Activated B cell treated with CpG ODN at 0.5 μM for 24 hours (primary cell): ENCODE measurements around the gene ZNF536. TPM values are rescaled to one million over a fixed set of nuclear protein-coding genes. Genes with fewer than 3 reads are reported as not detected.

Experiments
- ATAC-seq: fragments of 200-7000 bp; cut with Tn5 transposase; one replicate; pipeline ENCODE4 v1.10.0; 2021; ENCODE audit warnings: low read depth, mild to moderate bottlenecking, moderate library complexity
- CTCF ChIA-PET: fragments of 350-600 bp; sonication (Branson Sonifier 250); formaldehyde crosslinking; loops from one replicate; lab custom pipeline; 2021; ENCODE audit warnings: antibody characterized with exemption; lab: Charles Lee
- POLR2A ChIA-PET: fragments of 350-600 bp; sonication (Branson Sonifier 250); formaldehyde crosslinking; loops from one replicate; lab custom pipeline; 2021; ENCODE audit warnings: antibody characterized with exemption; lab: Charles Lee
- DNase-seq: peaks from one replicate; pipeline ENCODE4 v3.0.0; 2022
- H3K27ac Mint-ChIP-seq: one replicate; pipeline ENCODE4 v1.8.0; 2020; ENCODE audit warnings: mixed read lengths
- H3K27me3 Mint-ChIP-seq: one replicate; pipeline ENCODE4 v1.8.0; 2021; ENCODE audit warnings: mixed read lengths
- H3K36me3 Mint-ChIP-seq: one replicate; pipeline ENCODE4 v1.8.0; 2021; ENCODE audit warnings: low read depth, mixed read lengths
- H3K4me1 Mint-ChIP-seq: one replicate; pipeline ENCODE4 v1.8.0; 2021; ENCODE audit warnings: mixed read lengths
- H3K4me3 Mint-ChIP-seq: one replicate; pipeline ENCODE4 v1.8.0; 2020; ENCODE audit warnings: mild to moderate bottlenecking, mixed read lengths
- H3K9me3 Mint-ChIP-seq: one replicate; pipeline ENCODE4 v1.8.0; 2020; ENCODE audit warnings: mixed read lengths
- intact Hi-C: fragments of 100-400 bp; cut with micrococcal nuclease; formaldehyde crosslinking; loops from one replicate; pipeline ENCODE4 v1.15.1; 2024
- total RNA-seq: library from RNA; stranded (reverse); gene quantifications from 2 replicates; pipeline ENCODE4 v1.2.3, GENCODE V29; 2022
- TF ChIP-seq, protein P1 (sequence below): fragments of 200-600 bp; IDR thresholded peaks from one replicate; pipeline ENCODE4 v1.8.0; 2022; ENCODE audit warnings: antibody characterized with exemption, mild to moderate bottlenecking

The ZNF536 gene
- total RNA-seq, 1 donor from 2014 or later = not detected

DNA sequence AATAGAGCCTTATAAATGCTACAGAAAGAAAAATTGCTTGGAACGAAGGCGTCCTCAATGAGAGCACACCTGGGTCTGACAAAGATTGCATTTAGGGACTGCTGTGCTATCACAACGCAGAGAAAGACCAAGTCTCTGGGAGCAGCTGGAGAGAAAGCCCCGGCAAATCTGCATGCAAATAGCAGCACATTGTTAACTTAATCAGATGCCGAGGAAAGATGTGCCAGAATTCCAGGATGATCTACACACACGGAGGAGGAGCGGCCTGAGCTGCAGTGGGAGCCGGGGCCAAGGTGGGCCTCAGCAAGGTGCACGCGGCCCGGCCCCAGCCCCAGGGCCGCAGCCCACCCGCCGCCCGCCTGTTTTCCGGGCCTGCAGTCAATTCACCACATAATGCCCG lies 1.4 kb downstream of the ZNF536 start:
- TF ChIP-seq, protein P1, sequence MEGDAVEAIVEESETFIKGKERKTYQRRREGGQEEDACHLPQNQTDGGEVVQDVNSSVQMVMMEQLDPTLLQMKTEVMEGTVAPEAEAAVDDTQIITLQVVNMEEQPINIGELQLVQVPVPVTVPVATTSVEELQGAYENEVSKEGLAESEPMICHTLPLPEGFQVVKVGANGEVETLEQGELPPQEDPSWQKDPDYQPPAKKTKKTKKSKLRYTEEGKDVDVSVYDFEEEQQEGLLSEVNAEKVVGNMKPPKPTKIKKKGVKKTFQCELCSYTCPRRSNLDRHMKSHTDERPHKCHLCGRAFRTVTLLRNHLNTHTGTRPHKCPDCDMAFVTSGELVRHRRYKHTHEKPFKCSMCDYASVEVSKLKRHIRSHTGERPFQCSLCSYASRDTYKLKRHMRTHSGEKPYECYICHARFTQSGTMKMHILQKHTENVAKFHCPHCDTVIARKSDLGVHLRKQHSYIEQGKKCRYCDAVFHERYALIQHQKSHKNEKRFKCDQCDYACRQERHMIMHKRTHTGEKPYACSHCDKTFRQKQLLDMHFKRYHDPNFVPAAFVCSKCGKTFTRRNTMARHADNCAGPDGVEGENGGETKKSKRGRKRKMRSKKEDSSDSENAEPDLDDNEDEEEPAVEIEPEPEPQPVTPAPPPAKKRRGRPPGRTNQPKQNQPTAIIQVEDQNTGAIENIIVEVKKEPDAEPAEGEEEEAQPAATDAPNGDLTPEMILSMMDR = no peak
- Mint-ChIP-seq H3K9me3 (no peaks in the 10 kb centered on the region), H3K36me3 (no peaks in the 10 kb centered on the region), H3K27me3 (peaks cover 21% of the 10 kb centered on the region), H3K27ac (no peak overlapping the region), H3K4me1 (no peaks in the 10 kb centered on the region), H3K4me3 (no peak overlapping the region)
- DNase-seq = no peak
- ATAC-seq = no peak
- intact Hi-C loops = no loop called here
- ChIA-PET CTCF (no interaction called here), POLR2A (no interaction called here)

DNA sequence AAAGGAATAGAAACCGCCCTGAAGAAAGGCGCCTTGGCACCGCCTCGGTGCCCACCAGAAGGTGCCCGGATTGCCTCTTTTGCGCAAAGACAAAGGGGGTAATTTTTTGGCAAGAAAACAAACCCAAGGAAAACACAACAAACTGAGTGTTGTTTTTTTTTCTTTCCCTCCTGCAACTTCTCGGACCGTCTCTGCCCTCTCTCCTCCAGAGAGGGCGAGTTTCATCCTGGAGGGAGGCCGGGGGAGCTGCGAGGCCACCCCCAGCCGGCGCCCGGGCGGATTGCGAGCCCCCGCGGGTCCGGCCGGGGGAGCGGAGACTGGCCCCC lies 2.3 kb downstream of the ZNF536 start:
- no peaks in the 10 kb centered on the region for H3K36me3 Mint-ChIP-seq
- CTCF ChIA-PET = no interaction called here

DNA sequence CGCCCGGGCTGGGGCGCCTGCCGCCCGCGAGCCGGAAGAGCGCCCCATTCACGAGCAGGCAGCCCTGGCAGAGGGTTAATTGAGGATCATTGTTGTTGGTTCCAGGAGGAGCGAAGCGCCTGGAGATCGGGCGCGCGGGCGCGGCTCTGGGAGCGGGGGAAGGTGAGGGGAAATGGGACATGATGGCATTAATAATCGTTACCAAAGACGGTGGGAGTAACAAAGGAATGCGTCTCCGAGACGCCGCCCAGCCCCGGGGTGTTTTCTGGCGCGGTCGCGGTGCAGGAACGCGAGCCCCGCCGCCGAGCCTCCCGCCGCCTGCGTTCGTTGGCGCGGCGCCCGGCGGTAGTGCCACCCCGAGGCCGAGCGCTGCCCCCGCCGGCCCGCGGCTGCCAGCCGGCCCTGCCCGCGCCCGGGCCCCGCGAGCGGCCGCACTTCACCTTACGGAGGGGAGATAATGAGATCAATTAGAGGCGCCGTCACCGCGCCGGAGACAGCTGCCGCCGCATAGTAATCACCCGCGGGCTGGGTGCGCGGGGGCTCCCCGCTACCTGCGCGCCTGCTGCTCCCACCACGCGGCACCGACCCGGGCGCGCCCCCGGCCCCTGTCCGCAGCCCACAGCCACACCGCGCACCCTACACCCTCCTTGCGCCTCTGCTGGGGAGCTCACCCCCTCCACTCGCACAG lies 2.8 kb downstream of the ZNF536 start:
- Mint-ChIP-seq H3K9me3 (no peaks in the 10 kb centered on the region), H3K4me1 (no peaks in the 10 kb centered on the region), H3K27ac (no peak overlapping the region), H3K4me3 (no peak overlapping the region), H3K36me3 (no peaks in the 10 kb centered on the region), H3K27me3 (peaks cover 21% of the 10 kb centered on the region)
- ATAC-seq = no peak
- no peak for DNase-seq
- ChIA-PET POLR2A (no interaction called here), CTCF (no interaction called here)
- TF ChIP-seq, protein P1 = no peak
- intact Hi-C loops = no loop called here

More for the DNA sequence above, 2.3 kb downstream of the ZNF536 start:
- no peak for ATAC-seq
- H3K4me3 Mint-ChIP-seq = no peak overlapping the region
- intact Hi-C loops = no loop called here
- no peak overlapping the region for H3K27ac Mint-ChIP-seq
- peaks cover 21% of the 10 kb centered on the region for H3K27me3 Mint-ChIP-seq
- no peaks in the 10 kb centered on the region for H3K4me1 Mint-ChIP-seq
- no peaks in the 10 kb centered on the region for H3K9me3 Mint-ChIP-seq
- TF ChIP-seq, protein P1 = no peak
- POLR2A ChIA-PET = no interaction called here
- DNase-seq = no peak

DNA sequence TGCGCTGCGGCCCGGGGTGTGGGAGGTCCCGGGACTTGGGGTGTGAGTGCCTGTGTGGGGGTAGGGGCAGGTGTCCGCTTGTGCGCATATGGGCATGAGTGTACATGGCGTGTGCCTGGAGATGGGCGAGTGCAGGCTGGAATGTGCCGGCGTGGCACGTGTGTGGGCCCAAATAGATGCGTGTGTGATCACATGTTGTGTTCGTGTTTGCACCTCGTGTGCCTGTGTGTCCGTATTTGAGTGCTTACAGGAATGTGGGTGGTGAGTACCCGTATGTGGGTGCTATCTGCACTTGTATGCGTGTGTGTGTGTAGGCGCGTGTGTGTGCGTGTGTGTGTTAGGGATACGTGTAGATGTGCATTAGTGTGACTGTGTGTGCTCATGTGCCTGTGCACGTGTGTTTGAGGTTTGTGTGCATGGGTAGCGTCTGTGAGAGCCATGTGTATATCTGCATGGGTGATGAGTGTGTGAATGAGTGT lies 3.4 kb downstream of the ZNF536 start:
- POLR2A ChIA-PET = no interaction called here
- Mint-ChIP-seq H3K9me3 (no peaks in the 10 kb centered on the region), H3K27me3 (peaks cover 20% of the 10 kb centered on the region)

DNA sequence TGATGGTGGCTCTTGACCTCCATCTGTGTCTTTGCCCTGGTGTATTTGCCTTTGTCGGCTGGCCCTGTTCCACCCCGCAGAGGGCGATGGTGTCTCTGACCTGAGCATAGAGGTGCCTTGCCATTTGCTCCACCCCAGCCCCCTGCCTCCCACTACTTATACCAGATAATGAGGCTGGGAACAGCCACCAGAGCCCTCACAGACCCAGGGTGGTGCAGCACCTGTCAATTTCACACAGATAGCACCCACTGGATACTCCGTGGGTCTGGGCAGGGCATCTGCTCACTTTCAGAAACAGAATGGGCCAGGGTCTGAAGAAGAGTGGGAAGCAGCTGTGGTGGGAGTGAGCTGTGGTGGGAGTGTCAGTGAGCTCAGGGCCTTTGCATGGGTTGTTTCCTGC lies 4.1 kb downstream of the ZNF536 start:
- no peak for DNase-seq

More for the DNA sequence above, 3.4 kb downstream of the ZNF536 start:
- TF ChIP-seq, protein P1 = no peak
- Mint-ChIP-seq H3K36me3 (no peaks in the 10 kb centered on the region), H3K4me3 (no peak overlapping the region), H3K27ac (no peak overlapping the region), H3K4me1 (no peaks in the 10 kb centered on the region)
- CTCF ChIA-PET = no interaction called here
- DNase-seq = no peak
- intact Hi-C loops = no loop called here
- ATAC-seq = no peak

More for the DNA sequence above, 4.1 kb downstream of the ZNF536 start:
- ATAC-seq = no peak
- no peak overlapping the region for H3K4me3 Mint-ChIP-seq
- H3K27ac Mint-ChIP-seq = no peak overlapping the region
- intact Hi-C loops = no loop called here
- ChIA-PET CTCF (no interaction called here), POLR2A (no interaction called here)
- no peaks in the 10 kb centered on the region for H3K9me3 Mint-ChIP-seq
- TF ChIP-seq, protein P1 = no peak
- H3K36me3 Mint-ChIP-seq = no peaks in the 10 kb centered on the region
- peaks cover 20% of the 10 kb centered on the region for H3K27me3 Mint-ChIP-seq
- H3K4me1 Mint-ChIP-seq = no peaks in the 10 kb centered on the region
